ENCODE measurements around the gene CPN2. TPM values are rescaled to one million over a fixed set of nuclear protein-coding genes. Genes with fewer than 3 reads are reported as not detected.

The CPN2 gene
- total RNA-seq, 1 donor from 2014 or later, result not detected

- no peak for DNase-seq (ENCODE audit: low read depth, low spot score)
Observed at GRCh38 chr3:194328942-194329582, 22.1 kb downstream of the CPN2 start.

- no peak for DNase-seq (ENCODE audit: low read depth, low spot score)
Observed at GRCh38 chr3:194328053-194328657, 23.0 kb downstream of the CPN2 start.

GRCh38 chr3:194327218-194328052 lies 23.7 kb downstream of the CPN2 start:
- DNase-seq (ENCODE audit: low read depth, low spot score), result no peak

GRCh38 chr3:194326968-194327217 lies 24.2 kb downstream of the CPN2 start:
- no peak for DNase-seq (ENCODE audit: low read depth, low spot score)

GRCh38 chr3:194326192-194326967 lies 24.7 kb downstream of the CPN2 start:
- no peak for DNase-seq (ENCODE audit: low read depth, low spot score)

- no peak for DNase-seq (ENCODE audit: low read depth, low spot score)
Observed at GRCh38 chr3:194325424-194326153, 25.5 kb downstream of the CPN2 start.

GRCh38 chr3:194324823-194325327 lies 26.3 kb downstream of the CPN2 start:
- no peak for DNase-seq (ENCODE audit: low read depth, low spot score)

GRCh38 chr3:194323785-194324735 lies 27.1 kb downstream of the CPN2 start:
- no peak for DNase-seq (ENCODE audit: low read depth, low spot score)

- DNase-seq (ENCODE audit: low read depth, low spot score), result no peak
Observed at GRCh38 chr3:194322678-194323211, 28.4 kb downstream of the CPN2 start.

- DNase-seq (ENCODE audit: low read depth, low spot score), result no peak
Observed at GRCh38 chr3:194321693-194322640, 29.2 kb downstream of the CPN2 start.

- DNase-seq (ENCODE audit: low read depth, low spot score), result no peak
Observed at GRCh38 chr3:194320744-194321243, 30.3 kb downstream of the CPN2 start.

GRCh38 chr3:194320100-194320499 lies 31.0 kb downstream of the CPN2 start:
- no peak for DNase-seq (ENCODE audit: low read depth, low spot score)

- no peak for DNase-seq (ENCODE audit: low read depth, low spot score)
Observed at GRCh38 chr3:194318511-194319161, 32.5 kb downstream of the CPN2 start.

GRCh38 chr3:194316918-194317317 lies 34.2 kb downstream of the CPN2 start:
- DNase-seq (ENCODE audit: low read depth, low spot score), result no peak

GRCh38 chr3:194315965-194316361 lies 35.2 kb downstream of the CPN2 start:
- DNase-seq (ENCODE audit: low read depth, low spot score), result no peak

- peak; percentile 40 for DNase-seq (ENCODE audit: low read depth, low spot score)
Observed at GRCh38 chr3:194315088-194315964, 35.8 kb downstream of the CPN2 start.

Data from pulmonary artery endothelial cell (primary cell).